ENCODE results near the gene CAMTA1.

The CAMTA1 gene

DNA sequence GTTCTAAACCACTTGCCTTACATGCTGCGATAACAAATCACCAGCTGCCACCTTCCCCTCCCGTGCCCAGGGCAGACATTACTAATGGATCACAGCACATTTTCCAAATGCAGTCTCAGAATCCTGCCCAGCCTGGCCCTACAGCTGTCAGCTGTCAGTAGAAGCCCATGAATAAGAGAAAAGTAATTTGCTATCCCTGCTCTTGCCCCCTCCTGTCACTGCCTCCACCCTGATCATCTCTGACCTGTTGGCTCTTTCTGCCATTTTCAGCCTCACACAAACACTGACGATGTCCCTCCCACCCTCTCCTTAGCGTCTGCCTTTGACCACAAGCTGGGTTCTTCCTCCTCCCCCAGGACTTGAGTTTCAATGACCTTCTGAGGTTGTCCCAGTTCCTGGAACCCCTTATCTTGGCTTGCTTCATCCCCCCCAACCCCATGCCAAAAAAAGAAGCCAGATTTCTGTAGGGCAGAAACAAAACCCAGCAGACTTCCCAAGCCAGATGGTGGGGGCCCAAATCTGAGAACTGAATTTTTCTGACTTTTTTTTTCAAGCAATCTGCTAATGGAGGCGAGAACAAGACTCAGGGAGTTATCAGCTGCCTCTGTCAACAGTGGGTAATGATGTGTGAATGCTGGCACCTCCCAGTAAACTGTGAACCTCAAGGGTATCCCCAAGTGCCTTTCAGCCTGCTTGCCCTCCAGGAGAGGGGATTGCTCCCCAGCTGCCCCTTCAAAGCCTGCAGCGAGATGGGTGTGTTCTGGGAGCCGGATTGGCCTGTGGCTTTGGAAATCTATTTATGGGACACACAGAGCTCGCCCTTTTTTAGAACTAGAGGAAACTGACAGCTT is 769.4 kb downstream of the CAMTA1 start:
- no peak for FAIRE-seq

DNA sequence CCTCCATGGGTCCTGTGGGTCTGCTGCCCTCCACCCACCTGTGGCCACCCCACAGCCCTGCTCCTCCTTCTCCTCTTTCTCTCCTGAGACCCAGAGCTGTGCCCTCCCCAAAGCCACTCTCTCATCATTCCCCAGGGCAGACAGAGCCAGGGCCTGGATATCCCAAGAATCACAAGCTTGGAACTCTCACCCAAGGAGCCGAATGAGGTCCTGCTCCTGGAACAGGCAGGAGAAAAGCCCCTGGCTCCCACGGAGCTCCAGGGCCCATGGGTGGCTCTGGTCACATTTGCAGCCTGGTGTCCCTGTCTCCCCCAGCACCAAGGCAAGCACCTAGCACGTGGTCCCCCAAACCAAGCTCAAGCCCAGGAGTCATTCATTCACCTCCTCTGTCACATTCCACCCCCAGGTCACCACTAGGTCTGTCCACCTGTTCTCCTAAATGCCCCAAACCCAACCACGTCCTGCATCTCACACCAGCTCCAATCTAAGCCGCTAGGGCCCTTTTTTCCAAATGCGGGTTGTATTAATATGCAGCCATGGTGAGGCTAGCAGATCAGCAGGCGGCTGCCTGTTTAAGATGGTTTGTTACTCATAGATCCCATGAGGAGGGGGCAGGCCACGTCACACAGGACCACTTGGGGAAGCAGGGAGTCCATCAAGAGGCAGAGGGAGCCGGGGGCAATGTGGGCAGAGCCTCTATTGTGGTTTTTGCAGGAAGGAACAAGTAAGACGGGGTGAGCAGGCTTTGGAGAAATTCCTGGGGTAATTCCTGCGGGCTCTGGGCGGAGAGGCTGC is 770.3 kb downstream of the CAMTA1 start:
- FAIRE-seq: no peak

DNA sequence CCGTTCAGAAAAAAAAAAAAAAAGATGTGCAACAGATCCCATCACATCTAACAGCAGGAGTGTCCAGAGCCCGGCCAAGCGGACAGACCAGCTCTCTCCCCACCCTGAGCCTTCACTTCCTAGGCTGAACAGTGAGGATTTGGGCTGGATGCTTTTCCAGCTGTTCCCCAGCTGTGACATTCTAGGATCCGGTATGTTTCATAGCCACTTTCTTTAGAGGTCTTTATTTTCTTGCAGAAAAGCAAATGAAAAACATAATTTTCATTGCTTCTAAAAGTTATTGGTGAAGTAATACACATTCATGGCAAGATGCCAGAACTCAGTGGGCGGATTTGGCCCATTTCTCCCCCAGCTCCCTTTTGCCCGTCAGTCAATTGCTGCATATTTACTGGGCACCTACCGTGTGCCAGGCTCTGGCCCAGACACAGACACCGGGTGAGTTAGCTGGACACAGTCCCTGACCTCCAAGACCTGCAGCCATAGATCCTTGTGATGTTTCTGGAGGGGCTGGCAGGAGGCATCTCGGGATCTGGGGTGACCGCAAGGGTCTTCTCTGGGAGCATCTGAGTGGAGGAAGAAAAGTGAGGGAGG is 772.1 kb downstream of the CAMTA1 start:
- FAIRE-seq: peak; percentile 58

DNA sequence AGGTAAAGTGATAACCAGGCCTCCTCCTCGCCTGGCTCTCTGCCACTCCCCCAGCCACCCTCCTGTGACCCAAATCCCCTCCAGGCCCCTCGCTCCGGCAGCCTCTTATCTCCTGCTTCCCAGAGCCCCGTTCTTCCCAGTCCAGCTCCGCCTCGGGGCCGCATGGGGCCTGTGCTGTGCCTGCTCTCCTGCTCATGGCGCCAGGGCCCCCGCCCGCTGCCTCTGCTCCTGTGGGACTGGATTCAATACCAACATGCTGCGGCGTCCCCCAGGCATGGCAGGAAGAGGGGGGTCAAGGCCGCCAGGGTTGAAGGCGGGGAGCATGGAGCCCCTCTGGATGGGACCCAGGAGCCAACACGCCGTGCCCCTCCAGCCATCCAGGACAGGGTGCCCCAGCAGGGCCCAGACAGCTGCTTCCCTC is 772.8 kb downstream of the CAMTA1 start:
- FAIRE-seq: no peak

DNA sequence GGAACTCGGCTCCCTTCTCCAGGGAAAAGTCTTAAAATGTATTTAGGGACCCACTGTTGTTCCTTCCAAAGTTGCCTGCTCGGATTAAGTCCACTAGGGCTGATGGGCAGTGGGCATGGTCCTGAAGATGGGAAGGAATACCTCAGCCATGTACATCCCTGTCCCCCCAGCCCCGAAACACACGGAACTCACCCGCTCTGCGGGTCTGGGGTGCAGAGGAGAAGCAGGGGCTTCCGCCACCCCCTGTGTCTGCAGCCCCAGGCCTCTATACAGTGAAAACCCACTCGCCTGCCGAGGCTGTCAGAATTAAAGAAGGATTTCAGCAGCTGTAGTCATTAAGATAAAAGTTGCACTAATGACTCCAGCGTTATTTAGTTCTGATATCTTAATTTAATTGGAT is 773.2 kb downstream of the CAMTA1 start:
- FAIRE-seq: no peak

DNA sequence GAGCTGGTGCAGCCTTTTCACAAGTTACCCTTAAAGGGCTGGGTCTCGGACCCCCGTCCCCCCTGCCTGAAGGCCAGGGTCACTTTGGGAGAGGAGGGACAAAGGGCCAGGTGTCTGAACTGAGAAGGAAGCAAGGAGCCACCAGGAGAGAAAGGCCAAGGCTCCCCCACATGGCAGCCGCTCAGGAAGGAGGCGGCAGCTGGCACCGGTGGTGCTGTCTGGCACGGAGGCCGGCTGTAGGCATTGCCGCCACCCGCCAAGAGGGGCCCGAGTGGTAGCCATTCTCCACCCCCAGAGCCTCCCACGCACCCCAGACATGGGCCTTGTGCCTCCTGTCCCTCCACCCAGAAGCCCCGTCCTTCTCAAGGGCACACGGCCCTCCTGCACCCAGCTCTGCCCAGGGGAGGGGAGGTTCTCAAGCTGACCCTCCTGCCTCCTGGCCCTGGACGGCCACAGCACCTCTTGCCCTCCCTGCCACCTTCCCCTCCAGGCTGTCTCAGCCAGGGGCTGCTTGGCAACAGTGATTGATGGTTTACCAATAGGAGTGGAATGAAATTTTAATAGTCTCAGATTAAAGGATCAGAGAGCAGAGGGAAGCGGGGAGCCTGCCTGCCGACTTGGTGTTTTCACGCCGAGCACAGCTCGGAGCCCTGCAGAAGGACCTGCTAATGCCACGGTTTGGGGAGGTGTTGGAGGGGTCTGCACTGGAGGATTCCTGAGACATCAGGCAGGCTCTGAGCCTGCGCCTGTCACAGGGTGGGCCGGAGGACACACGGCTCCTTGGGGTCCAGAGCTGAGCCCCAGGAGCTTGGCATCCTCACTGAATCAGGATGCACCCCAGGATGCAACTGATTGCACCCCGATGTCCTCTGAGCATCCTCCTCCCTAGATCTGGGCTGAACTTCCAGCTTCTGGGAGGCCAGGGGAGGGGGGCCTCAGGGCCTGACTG is 773.9 kb downstream of the CAMTA1 start:
- FAIRE-seq: no peak

DNA sequence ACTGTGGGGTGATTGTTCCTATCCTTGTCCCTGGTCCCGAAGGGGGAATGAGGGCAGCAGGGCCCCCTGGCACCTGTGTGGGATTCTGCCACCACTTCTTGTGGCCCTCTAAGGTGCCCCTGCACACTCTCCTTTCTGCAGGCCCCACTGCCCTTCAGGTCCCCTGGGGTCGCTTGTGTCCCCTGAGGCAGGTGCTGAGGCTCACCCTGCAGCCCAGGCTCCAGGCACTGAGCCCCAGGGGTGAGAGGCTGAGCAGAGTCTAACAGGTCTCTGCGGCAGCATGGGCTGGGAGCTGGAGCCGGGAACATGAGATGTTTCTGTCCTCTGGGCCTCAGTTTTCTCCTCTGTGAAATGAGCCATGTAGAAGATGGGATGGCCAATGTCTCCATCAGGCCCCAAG is 774.9 kb downstream of the CAMTA1 start:
- FAIRE-seq: no peak

DNA sequence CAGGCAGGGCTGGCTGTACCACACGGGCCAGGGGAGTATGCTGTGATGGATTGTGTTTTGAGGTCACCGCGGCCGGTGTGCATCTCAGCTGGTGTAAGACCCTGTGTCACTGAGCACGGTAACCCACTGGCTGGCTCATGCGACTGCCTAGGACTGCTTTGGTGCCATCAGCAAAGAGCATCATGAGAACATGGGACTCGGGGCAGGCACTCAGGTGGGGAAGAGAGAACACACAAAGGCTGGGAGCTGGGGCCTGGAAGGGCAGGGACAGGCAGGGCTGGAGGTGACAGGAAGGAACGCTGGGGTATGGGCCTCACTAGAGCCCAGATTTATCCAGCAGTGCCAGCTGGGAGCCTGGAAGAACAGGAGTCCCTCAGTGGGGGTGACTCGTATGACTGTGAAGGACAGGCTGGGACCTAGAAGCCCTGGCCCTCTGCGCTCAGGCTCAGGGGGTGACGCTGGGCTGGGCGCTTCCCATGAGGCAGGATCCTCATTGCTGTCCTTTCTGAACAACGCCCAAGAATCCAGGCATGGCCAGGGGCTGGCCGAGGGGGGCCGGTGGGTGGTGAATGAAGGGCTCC is 775.4 kb downstream of the CAMTA1 start:
- no peak for FAIRE-seq

DNA sequence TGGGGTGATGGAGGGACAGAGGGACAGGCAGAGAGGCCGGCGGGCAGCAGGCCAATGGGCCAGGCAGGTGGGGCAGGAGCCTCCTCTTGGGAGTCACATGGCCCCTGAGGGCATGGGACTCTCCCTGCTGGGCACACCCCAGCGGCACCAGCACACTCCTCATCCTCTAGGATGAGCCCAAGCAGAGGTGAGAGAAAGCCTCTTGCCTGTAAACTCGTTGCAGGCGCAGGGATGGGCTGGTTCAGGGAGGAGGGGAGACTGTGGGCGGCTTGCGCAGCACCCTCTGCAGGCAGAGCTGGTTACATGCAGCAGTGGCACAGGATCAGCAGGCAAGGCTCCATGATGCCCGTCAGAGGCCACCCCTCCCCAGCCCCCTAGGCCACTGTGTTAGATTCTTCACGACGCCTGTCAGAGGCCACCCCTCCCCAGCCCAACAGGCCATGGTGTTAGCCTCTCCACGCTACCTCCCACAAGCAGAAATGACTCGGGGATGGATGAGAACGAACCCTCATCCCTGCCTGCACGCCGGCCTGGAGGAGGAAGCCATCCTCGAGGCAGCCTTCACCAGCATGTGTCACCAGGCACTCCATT is 776.2 kb downstream of the CAMTA1 start:
- no peak for FAIRE-seq

DNA sequence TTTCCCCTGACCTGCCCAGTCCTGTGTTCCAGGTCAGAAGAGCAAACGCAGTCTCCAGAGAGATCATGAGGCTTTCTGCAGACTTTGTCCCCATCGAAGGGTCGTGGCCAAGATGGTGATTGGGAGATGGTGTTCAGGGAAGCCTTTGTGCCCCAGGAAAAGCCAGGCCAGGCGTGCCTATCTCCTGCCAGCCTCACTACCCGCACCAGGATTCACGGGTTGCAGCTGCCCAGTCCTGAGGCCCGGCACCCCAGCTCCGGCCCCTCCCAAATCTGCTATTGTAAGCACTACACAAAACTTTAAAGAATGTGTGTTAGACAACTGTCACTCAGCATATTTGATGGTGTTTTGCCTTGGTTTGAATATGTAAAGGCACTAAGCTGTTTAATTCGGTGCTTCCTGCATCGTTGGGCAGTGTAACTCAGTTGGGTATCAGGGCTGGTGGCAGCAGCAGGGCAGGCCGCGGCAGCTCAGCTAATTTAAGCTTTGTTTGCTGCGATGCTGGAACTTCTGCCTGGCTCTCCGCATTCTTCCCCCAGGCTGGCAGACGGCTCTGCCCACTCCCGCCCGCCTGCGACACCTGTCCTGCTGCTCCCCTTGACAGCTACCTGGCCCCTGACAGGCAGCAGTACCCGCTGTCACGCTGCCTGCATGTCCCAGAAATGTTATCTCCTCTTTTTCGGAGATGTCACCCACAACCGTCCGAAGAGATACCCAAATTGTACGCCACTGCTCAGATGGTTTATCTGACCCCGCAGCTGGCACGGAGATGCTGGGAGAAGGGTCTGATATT is 776.9 kb downstream of the CAMTA1 start:
- no peak for FAIRE-seq

DNA sequence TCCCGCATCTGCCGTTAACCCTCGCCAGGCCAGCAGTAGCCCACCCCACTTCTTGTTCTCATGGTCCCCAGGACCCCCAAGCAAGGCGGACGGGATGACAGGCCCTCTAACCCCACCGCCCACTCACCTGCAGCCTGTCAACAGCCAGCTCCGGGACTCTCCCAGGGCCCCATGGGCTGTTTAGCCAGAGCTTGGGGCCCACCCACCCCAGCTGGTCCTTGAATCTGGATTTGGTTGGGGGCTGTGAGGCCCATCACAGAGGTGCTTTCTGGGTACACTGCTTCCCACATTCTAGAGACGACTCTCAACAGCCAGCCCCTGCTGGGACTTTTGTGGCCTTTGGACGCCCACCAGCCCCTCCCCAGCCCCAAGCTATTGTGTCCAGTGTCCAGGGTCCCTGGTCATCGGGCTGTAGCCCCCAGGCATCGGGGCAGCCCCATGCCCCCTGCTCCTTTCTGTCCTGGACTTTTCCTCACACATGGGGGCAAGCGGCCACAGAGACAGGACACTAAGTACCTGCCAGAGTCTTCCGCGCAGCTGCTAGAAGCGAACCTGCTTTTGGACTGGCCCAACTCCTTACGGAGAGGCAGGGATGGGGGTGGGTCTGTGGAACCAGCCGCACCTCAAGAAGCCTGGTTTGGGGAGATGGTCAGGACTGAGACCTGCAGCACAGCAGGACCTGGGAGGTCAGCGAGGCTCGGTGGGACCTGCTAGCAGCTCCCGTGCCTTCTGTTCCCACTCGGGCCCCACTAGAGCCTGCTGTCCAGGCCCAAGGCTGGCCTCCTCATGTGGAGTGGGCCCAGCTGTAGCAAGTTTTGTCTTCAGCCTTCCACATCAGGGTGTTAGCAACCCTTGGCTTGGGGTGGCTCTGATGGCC is 777.7 kb downstream of the CAMTA1 start:
- FAIRE-seq: no peak

DNA sequence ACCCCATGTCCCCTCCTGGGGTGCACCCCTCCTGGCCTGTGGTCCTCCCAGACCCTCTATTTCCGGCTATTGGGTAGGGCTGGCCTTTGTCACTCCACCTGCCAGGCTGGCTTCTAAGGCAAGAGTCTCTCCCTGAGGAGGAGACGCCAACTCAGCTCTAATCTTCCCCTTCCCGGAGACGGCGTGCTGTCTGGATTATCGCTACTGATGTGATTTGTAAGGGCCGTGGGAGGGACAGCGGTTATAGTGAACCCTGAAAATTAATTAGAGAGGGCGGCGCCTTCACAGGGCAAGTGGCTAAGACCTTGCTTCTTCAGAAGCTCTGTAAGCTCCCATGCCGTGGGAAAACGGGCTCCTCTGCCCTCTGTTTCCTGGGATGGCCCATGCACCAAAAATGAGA is 778.9 kb downstream of the CAMTA1 start:
- no peak for FAIRE-seq

DNA sequence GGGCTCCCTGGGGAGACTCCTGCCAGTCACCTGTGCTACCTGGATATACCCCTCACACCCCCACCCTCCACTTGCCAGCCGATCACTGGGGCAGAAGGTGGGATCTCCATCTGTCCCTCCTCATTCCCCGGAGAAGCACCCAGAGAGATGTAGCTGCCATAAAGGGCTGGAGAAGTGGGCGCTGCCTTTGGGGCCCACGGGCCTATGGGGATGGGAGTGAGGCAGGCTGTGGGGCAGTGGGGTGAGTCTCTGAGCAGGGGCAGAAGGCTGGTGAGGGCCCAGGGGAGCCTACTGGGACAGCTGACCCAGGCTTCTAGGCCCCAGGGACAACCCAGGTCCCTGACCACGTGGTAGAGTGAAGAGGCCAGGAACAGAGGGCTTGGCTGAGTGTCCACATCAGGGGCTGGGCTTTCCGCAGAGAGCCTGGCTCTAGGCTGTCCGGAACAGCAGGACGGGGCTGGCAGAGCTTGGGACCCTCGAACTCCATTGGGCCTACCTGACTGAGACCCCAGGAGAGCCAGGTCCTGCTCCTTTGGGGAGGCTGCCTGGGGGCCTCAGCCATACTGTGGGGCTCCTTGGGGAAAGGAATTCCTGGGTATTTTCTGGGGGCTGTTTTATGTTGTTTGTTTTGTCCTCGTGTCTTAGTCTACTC is 780.0 kb downstream of the CAMTA1 start:
- no peak for FAIRE-seq

DNA sequence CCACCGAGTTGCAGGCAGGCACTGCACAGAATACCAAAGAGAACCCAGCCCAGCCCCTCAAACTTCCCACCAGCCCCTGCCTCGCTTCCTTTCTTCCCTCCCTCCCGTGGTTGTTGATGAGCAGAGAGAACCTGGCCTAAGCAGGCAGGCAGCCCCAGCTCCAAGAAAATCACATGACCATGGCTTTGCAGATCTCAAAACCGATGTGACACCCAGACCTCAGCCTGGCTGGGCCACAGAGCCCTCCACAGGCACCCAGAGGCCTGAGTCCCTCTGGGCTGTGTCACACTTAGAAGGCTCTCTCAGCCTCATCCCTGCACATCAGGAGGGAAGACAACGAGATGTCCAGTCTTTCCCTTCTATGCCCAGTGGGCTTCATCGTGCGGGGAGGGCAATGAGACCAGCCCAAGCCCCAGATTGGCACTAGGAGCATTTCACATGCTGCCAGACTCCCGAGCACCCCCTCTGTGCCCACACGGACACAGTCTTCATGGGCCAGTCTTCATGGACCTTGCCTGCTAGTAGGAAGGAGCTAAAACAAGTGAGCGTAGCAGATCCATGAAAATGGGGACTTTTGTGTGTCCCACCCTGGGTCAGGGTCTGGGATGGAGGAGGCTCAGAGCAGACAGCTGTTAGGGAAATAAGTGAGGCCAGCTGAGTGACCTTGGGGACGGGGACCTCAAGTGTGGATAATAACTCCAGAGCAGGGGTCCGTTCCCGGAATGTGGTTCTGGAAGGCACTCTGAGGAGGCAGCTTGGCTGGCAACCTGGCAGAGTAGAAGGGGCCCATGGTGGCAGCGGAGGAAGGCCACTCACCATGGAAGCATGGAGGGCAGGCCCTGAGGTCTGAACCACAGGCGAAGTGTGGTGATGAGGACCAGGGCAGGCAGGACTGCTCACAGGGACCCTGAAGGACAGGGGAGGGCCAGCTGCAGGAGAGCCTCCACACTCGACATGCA is 781.4 kb downstream of the CAMTA1 start:
- FAIRE-seq: no peak

DNA sequence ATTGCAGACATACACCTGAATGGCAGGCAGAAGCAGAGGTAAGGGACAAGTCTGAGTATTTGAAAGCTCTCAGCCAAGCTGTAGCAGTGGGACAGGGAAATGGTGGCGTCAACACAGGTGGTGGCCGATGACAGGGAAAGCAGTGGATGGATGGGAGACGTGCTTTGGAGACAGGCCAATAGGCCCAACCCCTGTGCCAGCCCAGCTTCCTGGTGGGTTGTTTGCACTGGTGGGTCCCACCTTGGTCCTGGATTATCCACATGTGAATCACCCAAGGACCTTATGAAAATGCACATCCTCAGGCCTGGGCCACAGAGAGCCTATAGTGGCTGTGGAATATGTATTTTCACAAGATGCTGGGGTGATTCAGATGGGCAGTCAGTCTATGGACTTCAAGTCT is 782.1 kb downstream of the CAMTA1 start:
- no peak for FAIRE-seq

DNA sequence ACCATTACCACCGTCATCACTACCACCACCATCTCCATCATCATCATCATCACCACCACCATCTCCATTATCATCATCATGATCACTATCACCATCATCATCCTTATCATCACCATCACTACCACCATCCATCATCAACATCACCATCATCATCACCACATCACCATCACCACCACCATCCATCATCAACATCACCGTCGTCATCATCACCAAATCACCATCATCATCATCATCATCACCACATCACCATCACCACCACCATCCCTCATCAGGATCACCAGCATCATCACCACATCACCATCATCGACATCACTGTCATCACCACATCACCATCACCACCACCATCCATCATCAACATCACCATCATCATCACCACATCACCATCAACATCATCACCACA is 782.8 kb downstream of the CAMTA1 start:
- FAIRE-seq: no peak

DNA sequence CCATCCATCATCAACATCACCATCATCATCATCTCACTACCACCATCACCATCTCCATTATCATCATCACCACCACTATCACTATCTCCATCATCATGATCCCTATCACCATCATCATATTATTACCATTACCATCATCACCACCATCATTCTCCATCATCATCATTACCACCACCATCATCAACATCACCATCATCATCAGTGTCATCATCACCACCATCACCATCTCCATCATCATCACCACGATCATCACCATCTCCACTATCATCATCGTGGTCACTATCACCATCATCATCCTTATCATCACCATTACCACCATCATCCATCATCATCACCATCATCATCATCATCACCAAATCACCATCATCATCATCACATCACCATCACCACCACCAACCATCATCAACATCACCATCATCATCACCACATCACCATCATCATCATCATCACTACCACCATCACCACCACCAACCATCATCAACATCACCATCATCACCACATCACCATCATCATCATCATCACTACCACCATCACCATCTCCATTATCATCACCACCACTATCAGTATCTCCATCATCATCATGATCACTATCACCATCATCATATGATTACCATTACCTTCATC is 783.8 kb downstream of the CAMTA1 start:
- no peak for FAIRE-seq

DNA sequence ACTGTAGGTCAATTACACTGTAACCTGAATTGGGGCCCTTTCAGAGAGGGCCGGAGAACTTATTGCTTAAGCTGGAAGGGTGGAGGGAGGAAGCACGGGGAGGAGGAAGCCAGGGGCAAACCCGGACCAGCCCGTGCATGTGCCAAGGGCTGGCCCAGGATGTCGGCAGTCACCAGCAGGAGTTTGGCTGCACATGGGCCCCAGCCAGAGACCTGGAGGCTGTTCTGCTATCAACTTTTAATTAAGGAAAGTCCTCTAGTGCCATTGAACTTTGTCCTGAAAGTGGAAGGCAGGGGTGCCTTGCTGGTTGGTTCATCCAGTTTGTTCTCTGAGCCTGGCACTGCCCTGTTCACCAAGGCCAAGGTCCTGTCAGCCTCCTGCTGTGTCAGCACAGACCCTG is 785.1 kb downstream of the CAMTA1 start:
- FAIRE-seq: no peak

All from endometrium (tissue), 2 donors.